Measurements from ENCODE around the gene MCM3AP. TPM values are rescaled to one million over a fixed set of nuclear protein-coding genes. Genes with fewer than 3 reads are reported as not detected.

Gene MCM3AP
- total RNA-seq, 1 experiment from 2014 or later: 88.4 TPM

DNA sequence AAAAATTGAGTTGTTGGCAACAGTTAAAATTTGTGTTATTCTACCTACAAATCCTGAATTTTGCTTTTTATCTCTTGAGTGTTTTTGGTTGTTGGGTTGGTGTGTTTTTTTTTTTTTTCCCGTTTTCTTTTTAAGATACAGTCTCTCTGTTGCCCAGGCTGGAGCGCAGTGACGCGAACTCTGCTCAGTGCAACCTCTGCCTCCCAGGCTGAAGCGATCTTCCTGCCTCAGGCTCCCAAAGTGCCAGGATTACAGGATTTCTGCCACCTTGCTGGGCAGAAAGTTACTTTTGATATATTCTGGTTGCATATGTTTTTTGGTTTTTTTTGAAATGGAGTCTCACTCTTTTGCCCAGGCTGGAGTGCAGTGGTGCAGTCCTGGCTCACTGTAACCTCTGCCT is 42.7 kb upstream of the MCM3AP start:
- no peak for ATAC-seq
- no peak for DNase-seq (ENCODE audit: low read depth, low spot score)
- Histone ChIP-seq H3K4me2 (ENCODE audit: low read length) (no peak overlapping the region), H3K27ac (ENCODE audit: low read depth, low read length) (no peak overlapping the region), H2AFZ (ENCODE audit: low read depth, low read length, poor library complexity, severe bottlenecking) (no peak overlapping the region), H3K4me1 (ENCODE audit: control insufficient read depth in 1 of 2, insufficient read depth in 2 of 2, low read length in 2 of 2) (peaks cover 11 to 26% of the 10 kb centered on the region in 2 experiments), H3K27me3 (ENCODE audit: insufficient read depth, low read length) (no peaks in the 10 kb centered on the region), H3K36me3 (ENCODE audit: control insufficient read depth in 1 of 2, insufficient read depth in 2 of 2, low read length in 2 of 2) (peaks cover 16 to 29% of the 10 kb centered on the region in 2 experiments; a peak in 3 of 4 replicates), H4K20me1 (ENCODE audit: insufficient read depth) (no peaks in the 10 kb centered on the region), H3K9me2 (ENCODE audit: insufficient read depth) (no peaks in the 10 kb centered on the region), H3K9me3 (ENCODE audit: control insufficient read depth in 1 of 2, insufficient read depth in 1 of 2, low read depth in 1 of 2, low read length in 2 of 2) (no peaks in the 10 kb centered on the region), H3K79me2 (ENCODE audit: insufficient read depth, low read length) (peaks cover 73% of the 10 kb centered on the region), H3K4me3 (replicated peaks in 1 of 2; ENCODE audit: low read depth in 1 of 2, low read length in 2 of 2) (no peak overlapping the region), H3K9ac (ENCODE audit: low read length) (no peak overlapping the region)
- CTCF ChIA-PET: no interaction called here
- intact Hi-C loops (cut with micrococcal nuclease): loop anchor here (5.0 to 10.0 kb wide), 3 partner anchors 129 to 353 kb away; partner anchors contain the start of gene DIP2A
- TF ChIP-seq ZFX (IDR thresholded peaks at IDR 0.05) (no peak), CEBPB (IDR thresholded peaks at IDR 0.05; ENCODE audit: low read depth) (no peak), JUND (IDR thresholded peaks at IDR 0.05) (no peak), ZNF274 (IDR thresholded peaks at IDR 0.05; ENCODE audit: low read depth, low read length) (no peak), POLR2A (IDR thresholded peaks at IDR 0.05; ENCODE audit: borderline replicate concordance, extremely low read depth, insufficient read depth, insufficient read length) (no peak), FOSL1 (IDR thresholded peaks at IDR 0.05; ENCODE audit: low read depth) (no peak), CBX3 (IDR thresholded peaks at IDR 0.05; ENCODE audit: low read depth) (no peak), TCF7L2 (IDR thresholded peaks at IDR 0.05; ENCODE audit: borderline replicate concordance, extremely low read depth, insufficient read depth, insufficient read length) (no peak), SIN3A (IDR thresholded peaks at IDR 0.05; ENCODE audit: low read depth) (no peak), POLR2AphosphoS5 (IDR thresholded peaks at IDR 0.05; ENCODE audit: low read depth, low read length) (no peak), EZH2 (IDR thresholded peaks at IDR 0.05) (no peak), SRF (IDR thresholded peaks at IDR 0.05; ENCODE audit: low read depth) (no peak), EZH2phosphoT487 (IDR thresholded peaks at IDR 0.05; ENCODE audit: borderline replicate concordance) (no peak)
- TF ChIP-seq, protein P1, sequence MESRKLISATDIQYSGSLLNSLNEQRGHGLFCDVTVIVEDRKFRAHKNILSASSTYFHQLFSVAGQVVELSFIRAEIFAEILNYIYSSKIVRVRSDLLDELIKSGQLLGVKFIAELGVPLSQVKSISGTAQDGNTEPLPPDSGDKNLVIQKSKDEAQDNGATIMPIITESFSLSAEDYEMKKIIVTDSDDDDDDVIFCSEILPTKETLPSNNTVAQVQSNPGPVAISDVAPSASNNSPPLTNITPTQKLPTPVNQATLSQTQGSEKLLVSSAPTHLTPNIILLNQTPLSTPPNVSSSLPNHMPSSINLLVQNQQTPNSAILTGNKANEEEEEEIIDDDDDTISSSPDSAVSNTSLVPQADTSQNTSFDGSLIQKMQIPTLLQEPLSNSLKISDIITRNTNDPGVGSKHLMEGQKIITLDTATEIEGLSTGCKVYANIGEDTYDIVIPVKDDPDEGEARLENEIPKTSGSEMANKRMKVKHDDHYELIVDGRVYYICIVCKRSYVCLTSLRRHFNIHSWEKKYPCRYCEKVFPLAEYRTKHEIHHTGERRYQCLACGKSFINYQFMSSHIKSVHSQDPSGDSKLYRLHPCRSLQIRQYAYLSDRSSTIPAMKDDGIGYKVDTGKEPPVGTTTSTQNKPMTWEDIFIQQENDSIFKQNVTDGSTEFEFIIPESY (IDR thresholded peaks at IDR 0.05; ENCODE audit: extremely low read depth, insufficient replicate concordance, low read length): no peak
- TF ChIP-seq, protein P2, sequence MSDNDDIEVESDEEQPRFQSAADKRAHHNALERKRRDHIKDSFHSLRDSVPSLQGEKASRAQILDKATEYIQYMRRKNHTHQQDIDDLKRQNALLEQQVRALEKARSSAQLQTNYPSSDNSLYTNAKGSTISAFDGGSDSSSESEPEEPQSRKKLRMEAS (IDR thresholded peaks at IDR 0.05): no peak
- TF ChIP-seq, protein P3, sequence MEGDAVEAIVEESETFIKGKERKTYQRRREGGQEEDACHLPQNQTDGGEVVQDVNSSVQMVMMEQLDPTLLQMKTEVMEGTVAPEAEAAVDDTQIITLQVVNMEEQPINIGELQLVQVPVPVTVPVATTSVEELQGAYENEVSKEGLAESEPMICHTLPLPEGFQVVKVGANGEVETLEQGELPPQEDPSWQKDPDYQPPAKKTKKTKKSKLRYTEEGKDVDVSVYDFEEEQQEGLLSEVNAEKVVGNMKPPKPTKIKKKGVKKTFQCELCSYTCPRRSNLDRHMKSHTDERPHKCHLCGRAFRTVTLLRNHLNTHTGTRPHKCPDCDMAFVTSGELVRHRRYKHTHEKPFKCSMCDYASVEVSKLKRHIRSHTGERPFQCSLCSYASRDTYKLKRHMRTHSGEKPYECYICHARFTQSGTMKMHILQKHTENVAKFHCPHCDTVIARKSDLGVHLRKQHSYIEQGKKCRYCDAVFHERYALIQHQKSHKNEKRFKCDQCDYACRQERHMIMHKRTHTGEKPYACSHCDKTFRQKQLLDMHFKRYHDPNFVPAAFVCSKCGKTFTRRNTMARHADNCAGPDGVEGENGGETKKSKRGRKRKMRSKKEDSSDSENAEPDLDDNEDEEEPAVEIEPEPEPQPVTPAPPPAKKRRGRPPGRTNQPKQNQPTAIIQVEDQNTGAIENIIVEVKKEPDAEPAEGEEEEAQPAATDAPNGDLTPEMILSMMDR (IDR thresholded peaks at IDR 0.05 in 2 of 3, conservative IDR thresholded peaks at IDR 0.05 in 1 of 3; ENCODE audit: borderline replicate concordance in 1 of 3, insufficient read depth in 1 of 3, low read depth in 2 of 3, low read length in 2 of 3): no peak
- RAD21 ChIA-PET (ENCODE audit: low non-redundant PET in 1 of 2, low total read pairs in 2 of 2, uncharacterized antibody in 2 of 2, unreplicated experiment in 2 of 2): no interaction called here
- POLR2A ChIA-PET: no interaction called here
- no TSS peak for BruUV-seq (replicated peaks)
